A673 (cell line): ENCODE data around the gene TAF7.

Experiments
- CTCF ChIP-seq: fragments of 300-800, 200-600 bp; sonication (generic); conservative IDR thresholded peaks from 2 replicates; pipeline ENCODE4 v1.5.1; 2017; ENCODE audit warnings: low read depth, mild to moderate bottlenecking, antibody characterized with exemption, low read length, moderate library complexity, mixed read lengths
- EZH2 ChIP-seq: fragments of 200-600 bp; sonication (generic); IDR thresholded peaks from 2 replicates; pipeline ENCODE4 v1.6.1; 2017; ENCODE audit warnings: borderline replicate concordance, low read depth, mild to moderate bottlenecking, mixed read lengths, antibody characterized with exemption, low read length; ENCODE audit not compliant: poor library complexity, severe bottlenecking

- TF ChIP-seq CTCF, result no peak
- no peak for TF ChIP-seq EZH2
Measured at GRCh38 chr5:141360685-141361084, 40.1 kb upstream of the TAF7 start.
